Right lung (tissue), 5 donors: Measurements from ENCODE around the gene FNDC1. TPM values are rescaled to one million over a fixed set of nuclear protein-coding genes. Genes with fewer than 3 reads are reported as not detected.

Experiments
- DNase-seq, 2 donors: peaks; one replicate each; pipeline ENCODE4 v3.0.0-alpha.2; 2013
- polyA plus RNA-seq, 5 donors: library from polyadenylated mRNA; unstranded; fragments of 120-200 nt; gene quantifications; one replicate each; pipeline versions ENCODE4 v1.2.1 to v1.2.3, GENCODE V29; 2013; ENCODE audit warnings: inconsistent platforms in 1 of 5, low replicate concordance in 1 of 5; ENCODE audit not compliant: insufficient read length in 5 of 5, insufficient read depth in 1 of 5

Gene FNDC1
- polyA plus RNA-seq, 5 donors = 5.6 to 8.2 (median 6.7) TPM

DNA sequence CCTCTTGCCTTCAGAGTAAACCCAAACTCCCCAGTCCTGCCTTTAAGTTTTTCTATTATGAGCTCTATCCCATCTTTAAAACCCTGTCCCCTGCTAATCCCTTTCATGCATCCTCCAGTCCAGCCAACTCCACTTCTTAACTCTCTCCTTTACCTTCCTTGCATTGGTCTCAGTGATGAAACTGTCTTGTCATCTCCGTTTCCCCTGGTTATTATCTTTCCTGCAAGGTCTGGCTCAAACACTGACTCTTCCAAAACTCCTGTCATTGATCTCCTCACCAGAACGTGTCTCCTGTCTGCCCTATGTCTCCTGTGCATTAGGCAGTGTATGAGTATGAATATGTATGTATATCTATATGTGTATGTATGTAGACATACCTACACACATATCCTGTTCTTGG lies 11.8 kb upstream of the FNDC1 start:
- DNase-seq = no peak

DNA sequence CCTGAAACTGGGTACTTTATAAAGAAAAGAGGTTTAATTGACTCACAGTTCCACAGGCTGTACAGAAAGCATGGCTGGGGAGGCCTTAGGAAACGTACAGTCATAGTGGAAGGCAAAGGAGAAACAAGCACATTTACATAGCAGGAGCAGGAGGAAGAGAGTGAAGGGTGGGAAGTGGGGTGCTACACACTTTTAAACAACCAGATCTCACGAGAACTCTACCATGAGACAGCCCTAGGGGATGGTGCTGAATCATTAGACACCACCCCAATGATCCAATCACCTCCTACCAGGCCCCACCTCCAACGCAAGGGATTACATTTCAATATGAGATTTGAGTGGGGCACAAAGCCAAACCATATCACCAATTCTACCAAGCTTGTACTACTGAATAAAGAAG lies 7.4 kb upstream of the FNDC1 start:
- DNase-seq = no peak

DNA sequence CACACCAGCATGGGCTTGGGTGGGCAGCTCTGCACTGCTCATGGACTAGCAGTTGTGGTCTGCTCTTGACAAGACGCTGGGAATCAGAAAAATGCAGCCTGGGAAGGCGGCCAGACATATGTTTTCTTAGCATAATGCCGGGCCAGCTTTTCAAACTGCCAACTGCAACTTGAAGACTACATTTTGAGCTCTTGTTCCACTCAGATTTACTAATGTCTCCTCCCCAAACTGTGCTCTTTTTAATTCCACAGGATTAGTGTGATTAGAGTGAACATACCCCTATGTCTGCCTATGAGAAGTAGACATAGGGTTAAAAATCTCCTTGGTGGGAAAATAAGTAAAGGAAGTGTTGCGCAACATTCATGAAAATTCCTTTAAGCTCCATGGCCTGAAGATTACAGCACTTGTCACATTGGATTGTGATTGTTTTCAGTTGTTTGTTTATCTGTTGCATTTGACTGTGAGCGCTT lies 5.3 kb upstream of the FNDC1 start:
- peak; percentile 74 to 85 for DNase-seq

DNA sequence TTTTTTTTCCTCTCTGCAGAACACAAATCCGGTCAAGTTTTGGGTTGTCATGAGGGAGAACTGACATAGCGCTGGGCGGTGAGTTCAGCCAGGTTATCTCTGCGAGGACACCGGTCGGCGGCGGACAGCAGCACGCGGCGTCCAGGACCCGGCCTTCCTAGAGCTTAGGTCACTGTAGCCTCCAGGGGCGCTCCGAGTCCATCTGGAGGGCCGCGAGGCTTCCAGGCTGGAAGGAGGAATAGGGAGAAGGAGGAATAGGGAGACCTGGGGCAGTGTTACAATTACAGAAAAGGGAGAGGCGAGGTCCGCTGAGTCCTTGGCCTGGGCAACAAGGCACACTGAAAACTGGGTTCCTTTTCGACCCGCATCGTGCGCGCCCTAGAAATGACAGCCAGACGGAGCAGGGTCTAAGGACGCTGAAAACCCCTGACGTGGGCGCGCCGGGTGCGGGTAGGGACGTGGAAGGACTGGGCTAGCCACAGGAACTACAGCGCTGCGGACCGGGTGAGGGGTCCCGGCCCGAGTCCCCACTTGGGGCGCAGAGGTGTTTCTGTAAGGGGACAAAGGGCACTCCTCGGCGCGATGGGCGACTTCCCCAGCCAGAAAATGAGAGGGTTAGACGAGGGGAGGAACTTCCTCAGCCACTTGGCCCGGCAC lies 536 bp upstream of the FNDC1 start:
- DNase-seq = no peak

DNA sequence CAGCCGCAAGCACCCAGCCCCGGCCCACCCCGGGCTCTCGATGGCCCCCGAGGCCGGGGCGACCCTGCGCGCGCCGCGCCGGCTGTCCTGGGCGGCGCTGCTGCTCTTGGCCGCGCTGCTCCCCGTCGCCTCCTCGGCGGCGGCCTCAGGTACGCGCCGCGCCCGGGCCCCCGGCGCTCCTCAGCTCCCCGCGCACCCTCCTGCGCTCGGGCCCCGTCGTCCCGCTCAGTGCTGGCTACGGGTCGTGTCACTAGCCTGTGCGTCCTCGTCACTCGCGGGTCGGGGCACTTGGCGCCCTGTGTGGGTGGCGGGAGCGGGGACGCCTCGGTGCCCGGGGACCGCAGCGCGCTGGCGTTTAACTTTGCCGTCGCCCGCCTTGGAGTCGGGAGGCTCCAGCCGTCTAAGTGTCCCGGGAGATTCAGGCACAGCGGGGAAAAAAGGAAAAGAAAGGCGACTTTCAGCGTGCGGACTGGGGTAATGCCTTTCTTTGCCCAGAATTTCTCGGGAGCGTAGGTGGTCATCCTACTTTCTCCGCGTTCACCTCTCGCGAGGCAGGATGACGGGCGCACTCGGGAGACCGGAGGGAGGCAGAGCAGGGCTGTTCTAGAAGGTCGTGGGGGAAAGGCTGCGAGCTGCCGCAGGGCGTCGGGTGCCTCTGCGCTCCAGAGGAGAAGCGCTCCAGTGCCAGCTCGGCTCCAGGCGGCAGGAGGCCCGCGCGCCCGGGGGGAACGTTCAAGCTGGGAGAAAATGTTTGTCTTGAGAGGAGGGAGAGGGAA lies 545 bp downstream of the FNDC1 start:
- DNase-seq = no peak

DNA sequence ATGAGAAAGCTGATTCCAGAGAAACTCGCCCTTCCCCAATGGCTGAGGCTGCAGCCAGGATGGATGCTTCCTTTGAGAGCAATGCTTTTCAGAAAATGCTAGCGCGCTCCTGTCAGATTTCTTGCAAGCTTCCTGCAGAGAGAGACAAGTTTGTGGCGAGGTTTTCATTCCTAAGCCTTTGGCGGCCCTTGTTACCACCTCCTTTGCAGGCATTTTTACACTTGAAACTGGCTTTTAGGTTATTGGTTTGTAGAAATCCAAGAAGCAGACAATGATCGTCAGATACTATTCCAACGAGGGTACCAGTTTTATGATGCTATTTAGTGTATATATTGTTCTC lies 1.1 kb downstream of the FNDC1 start:
- no peak for DNase-seq

DNA sequence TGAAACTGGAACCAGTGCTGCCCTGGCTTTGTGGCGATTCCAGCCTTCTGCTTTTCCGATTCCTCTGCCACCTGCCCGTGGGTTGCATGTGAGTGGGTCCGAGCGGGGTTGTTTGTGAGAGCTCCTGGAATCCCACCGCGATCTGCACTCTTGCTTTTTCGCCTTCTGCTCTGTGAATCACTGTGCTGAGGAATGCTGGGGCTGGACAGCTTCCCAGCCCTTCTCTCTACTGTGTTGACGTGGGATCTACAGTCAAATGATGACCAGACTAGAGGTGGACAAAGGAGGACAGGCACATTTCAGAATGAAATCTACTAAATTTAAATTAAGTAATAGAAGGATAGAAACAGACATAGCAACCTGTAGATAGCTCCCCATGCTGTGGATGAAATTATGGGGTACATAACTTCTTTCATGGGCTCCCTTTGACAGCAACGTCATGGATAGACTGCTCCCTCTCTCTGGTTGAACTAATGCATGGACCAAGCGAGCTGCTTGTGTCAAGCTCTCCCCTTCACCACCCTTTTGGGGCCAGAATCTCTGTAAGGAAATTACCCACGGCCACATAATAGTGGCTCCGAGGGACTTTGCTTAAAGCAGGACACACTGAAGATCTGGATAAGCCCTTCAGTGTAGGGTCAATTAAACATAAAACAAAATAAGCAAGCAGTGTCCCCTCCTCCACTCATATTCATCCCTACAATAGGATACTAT lies 2.0 kb downstream of the FNDC1 start:
- no peak for DNase-seq

DNA sequence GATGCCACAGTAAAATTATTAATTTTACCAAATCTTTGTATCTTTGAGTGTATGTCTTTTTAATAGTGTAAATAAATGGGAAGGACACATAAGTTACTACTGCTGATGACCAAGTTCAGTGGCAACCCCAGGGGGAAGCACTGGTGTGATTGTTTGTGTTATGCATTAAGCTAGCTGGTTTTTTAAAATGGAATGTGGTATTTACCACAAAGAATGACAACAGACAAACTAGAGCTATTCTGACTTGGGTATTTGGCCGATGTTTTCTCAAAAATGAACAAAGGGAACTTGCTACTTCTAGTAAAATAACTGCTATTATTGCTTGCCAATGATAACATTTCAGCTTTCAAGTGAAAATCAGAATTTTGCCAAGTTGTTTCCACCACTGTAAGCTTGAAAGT lies 2.9 kb downstream of the FNDC1 start:
- DNase-seq = no peak

DNA sequence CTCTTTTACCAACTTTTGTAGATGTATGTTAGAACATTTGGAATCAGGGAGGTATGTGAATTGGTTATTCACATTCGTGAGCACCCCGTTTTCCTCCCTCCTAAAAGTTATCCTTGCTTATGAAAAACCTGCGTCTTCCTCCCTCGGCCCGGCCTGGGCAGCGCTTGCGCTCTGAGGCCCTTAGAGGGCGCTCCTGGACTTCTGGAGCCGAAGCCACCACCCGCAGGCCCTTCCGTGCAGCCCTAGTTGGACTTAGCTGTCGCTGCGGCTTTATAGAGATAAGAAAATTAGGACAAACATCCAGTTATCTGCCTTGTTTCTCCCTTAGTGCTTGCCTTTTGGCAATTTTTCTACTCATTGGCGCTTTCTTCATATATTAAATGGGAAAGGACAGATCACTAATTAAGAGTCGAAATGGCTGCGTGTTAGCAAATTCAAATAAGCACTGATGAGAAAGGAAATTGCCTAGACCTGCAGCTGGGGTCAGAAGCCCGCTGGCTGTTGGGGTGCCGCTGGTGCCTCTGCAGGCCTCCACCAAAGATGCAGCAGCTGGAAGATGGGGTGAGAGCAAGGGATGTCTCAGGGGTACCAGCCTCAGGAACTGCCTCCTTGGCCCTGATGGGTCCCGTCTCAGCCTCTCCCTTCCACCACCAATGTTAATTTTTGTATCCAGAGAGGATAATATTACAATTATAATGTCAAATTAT lies 5.2 kb downstream of the FNDC1 start:
- peak in 1 of 2 donors; percentile 65 for DNase-seq

DNA sequence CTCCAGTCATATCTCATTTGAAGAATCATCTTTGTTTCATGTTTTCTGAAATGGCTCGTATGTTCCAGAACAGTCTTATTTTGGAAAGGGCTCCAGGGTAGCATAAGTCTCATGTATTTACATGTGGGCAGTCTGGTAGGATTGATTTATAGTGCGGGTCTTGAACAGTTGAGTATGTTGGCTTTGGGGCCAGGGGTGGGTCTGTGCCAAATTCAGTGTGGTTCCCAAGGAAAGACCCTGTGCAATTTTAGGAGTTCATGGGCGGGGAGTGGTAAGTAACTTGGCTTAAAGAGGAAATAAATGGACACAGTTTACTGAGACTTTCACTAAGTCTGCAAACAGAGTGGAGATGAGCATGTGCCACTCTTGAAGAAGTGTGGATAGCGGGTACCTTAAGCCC lies 7.7 kb downstream of the FNDC1 start:
- DNase-seq = no peak

DNA sequence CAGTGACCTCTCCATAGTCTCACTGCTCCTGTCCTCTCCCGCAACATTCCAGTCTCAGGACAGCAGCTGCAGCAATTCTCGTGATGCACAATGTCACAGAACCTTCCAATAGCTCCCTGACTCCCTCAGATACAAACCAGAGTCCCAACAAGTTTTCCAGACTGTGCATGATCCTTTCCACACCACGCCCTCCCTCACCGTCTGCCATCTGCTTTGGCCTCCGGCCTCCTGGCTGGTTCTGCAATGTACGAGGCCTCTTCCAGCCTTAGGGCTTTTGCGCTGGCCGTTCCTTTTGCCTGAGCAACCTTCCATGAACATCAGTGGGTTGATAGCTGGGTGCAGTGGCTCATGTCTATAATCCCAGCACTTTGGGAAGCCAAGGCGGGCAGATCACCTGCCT lies 9.6 kb downstream of the FNDC1 start:
- DNase-seq = no peak

DNA sequence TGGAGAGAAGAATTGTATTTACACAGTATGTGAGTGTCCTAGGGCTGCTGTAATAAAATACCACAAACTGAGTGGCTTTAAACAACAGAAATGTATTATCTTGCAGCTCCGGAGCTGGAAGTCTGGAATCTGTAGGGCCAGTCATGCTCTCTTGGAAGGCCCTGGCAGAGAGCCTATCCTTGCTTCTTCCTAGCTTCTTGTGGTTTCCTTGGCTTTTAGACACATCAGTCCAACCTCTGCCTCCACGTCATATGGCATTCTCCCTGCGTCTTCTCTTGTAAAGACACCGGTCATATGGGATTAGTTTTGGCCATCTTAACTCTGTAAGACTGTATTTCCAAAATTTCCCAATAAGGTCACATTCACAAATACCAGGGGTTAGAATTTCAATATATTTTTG lies 10.8 kb downstream of the FNDC1 start:
- DNase-seq = no peak

DNA sequence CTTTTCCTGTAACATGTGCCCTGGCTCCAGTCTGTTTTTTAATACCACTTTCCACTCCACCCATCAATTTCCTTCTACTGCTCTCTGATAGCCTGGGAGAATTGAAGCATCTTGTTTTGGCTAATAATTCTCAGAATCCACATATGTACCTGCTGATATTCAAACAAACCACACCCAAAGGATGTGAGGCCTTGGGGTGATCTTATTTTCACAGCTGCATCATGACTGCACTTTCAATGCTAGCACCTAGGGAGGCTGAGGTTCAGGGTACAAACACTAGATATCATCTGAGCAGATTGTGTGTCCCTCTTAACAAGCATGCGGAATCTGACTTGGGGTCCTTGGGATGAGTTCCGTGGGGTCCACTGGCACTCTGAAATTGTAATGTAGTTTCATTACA lies 12.7 kb downstream of the FNDC1 start:
- no peak for DNase-seq

DNA sequence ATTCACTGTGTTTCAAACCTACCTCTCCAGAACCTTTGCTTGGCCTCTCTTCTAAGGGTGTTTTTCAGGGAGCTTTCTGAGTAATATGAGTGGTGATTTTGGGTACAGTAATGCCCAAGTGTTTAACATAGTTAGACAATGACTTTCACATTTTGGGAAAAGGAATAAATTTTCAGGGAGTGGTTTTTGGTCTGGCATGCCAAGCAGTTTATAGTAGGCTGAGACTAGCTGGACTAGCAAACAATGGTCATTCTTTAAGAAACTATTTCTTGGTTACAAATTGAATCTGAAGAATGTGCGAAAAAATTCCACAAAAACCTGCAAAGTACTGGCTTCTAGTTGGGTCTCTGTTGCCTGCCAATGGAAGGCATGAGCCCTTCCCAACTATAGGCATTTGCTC lies 15.4 kb downstream of the FNDC1 start:
- no peak for DNase-seq

DNA sequence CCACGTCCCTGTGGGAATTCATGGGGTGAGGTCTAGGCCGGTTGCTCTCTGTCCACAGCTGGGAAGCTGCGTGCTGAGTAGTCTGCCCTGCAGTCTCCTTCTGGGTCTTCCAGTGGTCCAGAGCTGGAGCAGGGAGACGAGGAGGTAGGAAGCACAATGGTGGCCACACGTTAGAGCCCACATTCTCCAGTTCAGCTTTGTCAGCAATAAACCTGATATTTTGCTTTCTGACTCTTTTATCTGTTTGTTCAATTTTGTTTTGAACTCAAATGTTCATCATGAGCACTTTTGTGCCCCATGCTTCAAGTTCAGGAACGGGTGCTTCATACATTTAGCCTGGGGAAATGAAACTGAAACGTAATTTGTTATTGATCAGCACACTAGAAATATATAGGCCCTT lies 21.3 kb downstream of the FNDC1 start:
- no peak for DNase-seq

DNA sequence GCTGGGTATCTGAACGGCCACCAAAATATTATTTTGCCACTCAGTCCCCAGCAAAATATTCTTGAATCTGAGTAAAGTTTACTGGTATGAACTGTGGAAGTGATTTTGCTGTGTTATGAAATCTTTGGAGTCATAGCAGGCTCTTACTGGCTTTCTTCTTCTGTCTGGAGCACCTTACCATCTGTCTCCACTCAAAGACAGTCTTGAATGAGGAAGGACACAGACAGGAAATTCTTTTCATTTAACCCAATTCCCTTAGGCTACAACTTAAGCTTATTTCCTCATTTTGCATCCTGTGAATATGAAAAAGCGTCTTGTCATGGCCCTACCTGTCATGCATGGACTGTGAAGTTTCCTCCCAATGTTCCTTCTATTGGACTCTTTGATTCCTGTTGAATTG lies 24.7 kb downstream of the FNDC1 start:
- DNase-seq = no peak

DNA sequence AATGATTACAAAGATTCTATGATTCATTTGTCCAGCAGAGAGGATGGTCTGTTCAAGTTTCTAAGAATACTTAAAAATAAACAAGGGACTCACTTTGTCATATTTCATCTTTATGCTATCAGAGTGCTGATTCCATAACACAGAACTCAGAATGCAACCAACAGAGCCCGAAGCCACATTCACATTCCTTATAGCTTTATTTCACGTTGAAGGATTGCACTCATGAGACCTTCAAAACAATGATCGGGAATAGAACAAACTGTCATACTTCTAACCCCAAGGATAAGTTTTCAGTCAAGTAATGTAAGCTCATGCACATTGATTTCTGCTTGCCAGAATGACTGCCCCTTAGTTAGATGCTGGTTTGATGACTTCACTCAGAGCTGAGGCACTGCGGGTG lies 25.2 kb downstream of the FNDC1 start:
- DNase-seq = no peak

DNA sequence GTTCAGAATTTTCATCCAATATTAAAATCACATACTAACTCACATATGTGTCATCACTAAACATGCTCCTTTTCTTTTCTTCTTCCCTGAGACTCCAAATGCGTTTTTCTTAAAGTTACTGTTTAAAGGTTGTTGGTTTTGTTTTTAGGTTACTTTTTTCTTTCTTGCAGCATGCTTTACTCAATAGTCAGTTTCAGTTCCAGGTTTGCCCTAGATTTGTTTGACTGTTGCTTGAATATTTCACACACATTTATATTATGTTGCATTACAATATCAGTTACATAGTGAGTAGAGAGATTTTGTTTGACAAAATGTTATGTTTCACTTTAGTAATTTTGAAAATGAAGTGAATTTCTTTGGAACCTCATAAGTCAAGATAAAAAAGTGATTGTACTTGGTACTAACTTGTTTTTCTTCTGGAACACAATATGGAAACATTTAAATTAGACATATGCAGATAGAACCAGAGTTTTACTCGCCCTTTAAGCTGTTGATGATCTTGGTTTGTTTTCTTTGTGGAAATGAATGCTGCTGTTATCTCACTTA lies 27.3 kb downstream of the FNDC1 start:
- DNase-seq = peak in 1 of 2 donors; percentile 26

DNA sequence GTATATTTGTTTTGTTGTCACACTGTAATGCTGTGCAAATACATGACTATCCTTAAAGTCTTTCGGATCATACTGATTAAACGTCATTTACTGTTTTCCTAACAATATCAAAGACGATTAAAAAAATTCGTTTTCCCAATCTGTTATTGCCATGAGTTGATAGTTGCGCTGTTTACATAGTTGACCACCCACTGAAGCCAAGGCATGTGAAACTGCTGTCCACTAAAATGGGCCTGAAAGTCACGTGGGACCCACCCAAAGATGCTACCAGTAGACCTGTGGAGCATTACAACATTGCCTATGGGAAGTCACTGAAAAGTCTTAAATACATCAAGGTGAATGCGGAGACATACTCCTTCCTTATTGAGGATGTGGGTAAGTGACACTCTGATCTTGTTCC lies 28.1 kb downstream of the FNDC1 start:
- DNase-seq = no peak

DNA sequence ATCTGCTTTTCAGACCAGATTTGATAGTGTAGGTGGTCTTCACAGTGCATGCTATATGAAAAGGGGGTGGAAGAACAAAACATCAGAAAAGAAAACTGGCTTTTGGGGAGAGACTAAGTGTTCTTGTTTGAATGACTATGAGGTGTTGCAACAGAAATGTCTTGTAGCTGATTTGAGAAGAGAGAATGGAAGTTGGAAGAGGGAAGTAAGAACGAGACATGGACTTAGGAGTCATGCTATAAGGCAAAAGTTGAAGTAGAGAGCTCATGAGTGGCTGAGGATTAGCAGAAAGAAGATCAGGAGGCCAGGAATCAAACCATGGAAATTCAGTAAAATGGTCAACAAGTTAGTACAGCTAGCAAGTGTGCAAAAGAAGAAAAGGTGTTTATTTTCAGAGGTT lies 32.1 kb downstream of the FNDC1 start:
- DNase-seq = no peak

DNA sequence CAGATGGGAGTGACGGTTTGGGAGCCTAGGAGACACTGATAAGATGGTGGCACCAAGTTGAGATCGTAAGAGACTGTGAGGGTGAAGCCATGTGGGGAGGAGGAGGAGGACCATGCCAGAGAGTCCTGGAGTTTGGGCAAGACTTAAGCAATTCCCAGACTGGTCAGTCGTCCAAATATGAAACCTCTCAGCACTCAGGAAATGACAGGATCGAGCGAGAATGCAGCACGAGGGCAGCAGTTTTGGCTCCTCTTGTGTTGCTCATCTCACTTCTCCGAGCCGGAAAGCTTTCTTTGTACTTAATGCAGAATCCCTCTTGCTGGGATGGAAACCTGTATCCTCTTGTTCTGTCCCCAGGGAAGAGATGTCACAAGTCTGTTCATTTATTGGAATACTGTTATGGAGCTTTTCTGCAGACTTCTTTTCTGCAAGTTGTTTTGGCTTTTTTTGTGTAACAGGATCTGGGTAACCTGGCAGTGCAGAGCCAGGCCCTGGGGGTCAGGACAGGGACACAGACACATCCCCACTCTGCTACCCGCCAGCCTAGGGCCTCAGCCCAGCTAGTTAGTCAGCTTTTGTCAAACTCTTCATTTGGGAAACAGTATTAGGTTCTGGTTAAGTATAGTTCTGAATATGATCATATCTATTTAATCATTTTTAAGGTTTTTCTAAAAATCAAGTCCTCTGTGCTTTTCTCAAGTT lies 34.3 kb downstream of the FNDC1 start:
- no peak for DNase-seq

DNA sequence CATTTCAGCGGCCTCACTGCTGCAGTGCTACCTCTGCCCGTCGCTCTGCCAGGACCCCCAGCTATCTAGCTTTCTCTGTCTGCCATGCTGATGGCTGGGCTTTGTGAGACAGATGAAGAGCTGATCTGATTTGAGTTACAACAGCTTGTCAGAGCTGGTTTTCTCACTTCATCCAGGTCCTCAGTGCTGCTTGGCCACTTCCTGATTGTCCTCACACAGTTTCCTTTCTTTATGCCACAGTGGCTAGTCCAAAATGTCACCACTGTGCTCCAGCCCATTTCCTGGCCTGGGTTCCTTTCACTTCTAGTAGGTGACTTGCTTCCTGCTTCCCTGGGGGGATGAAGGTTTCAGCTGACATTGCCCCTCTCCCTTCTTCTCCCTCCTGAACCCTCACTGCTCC lies 35.4 kb downstream of the FNDC1 start:
- DNase-seq = no peak
